ENCODE data around the gene TUT4. TPM values are rescaled to one million over a fixed set of nuclear protein-coding genes. Genes with fewer than 3 reads are reported as not detected.

The TUT4 gene
- total and polyA plus RNA-seq, 2 experiments from 2014 or later: 69.9 to 116 TPM

DNA sequence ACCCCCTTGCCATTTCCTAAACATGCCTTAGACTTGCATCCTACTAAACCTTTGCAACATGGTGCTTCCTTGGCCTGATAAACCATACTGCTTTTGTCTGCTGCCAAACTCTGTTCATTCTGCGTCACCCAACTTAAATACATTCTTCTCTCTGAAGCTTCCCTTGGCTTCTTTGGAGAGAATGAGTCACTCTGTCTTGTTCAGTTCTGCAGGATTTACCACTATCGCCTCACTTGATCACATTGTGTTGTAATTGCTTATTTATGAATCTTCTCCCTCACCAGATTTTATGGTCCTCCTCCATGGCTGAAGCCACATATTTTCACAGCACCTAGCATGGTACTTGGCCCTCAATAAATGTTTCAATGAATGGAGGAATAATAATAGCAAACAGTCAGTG lies 21.7 kb upstream of the TUT4 start (continued):
- TF ChIP-seq CTCF (conservative IDR thresholded peaks at IDR 0.05; ENCODE audit: low read depth in 2 of 2) (no peak), ZNF331 (CRISPR knock-in tag; IDR thresholded peaks at IDR 0.05; ENCODE audit: low read depth) (no peak)

- no peaks in the 10 kb centered on the region for H3K27me3 ChIP-seq (ENCODE audit: insufficient read depth)
- no peak overlapping the region for H3K27ac ChIP-seq (ENCODE audit: low read depth)
- Mint-ChIP-seq H3K36me3 (ENCODE audit: low read depth) (no peaks in the 10 kb centered on the region), H3K4me1 (peaks cover 14% of the 10 kb centered on the region), H3K9me3 (no peaks in the 10 kb centered on the region), H3K4me3 (no peak overlapping the region), H3K27ac (no peak overlapping the region), H3K27me3 (ENCODE audit: insufficient read depth, low read depth, poor library complexity) (no peaks in the 10 kb centered on the region)
- H4K20me1 ChIP-seq (replicated peaks; ENCODE audit: insufficient read depth): no peaks in the 10 kb centered on the region; the same call in 1 of the 2 replicates
- H2AFZ ChIP-seq: no peak overlapping the region
- H3K4me2 ChIP-seq: no peak overlapping the region
- H3K4me1 ChIP-seq (ENCODE audit: insufficient read depth): no peaks in the 10 kb centered on the region
- ATAC-seq: no peak
- no peaks in the 10 kb centered on the region for H3F3A ChIP-seq (replicated peaks; ENCODE audit: low read depth)
- H3K9me2 ChIP-seq (ENCODE audit: insufficient read depth): no peaks in the 10 kb centered on the region
- DNase-seq (ENCODE audit: low spot score): no peak
- H3K4me3 ChIP-seq: no peak overlapping the region
- no peaks in the 10 kb centered on the region for H3K36me3 ChIP-seq (ENCODE audit: insufficient read depth)
- no peaks in the 10 kb centered on the region for H3K79me2 ChIP-seq (replicated peaks; ENCODE audit: insufficient read depth)
- TF ChIP-seq STAT1 (IDR thresholded peaks at IDR 0.05; ENCODE audit: unreplicated experiment) (no peak), ZNF114 (CRISPR knock-in tag; IDR thresholded peaks at IDR 0.05) (no peak), EZH2phosphoT487 (IDR thresholded peaks at IDR 0.05; ENCODE audit: unreplicated experiment) (no peak), NANOG (IDR thresholded peaks at IDR 0.05; ENCODE audit: borderline replicate concordance) (no peak), REST (IDR thresholded peaks at IDR 0.05; ENCODE audit: unreplicated experiment) (no peak), CTCF (conservative IDR thresholded peaks at IDR 0.05; ENCODE audit: low read depth in 2 of 2) (no peak), ETS1 (IDR thresholded peaks at IDR 0.05) (no peak), EZH2 (IDR thresholded peaks at IDR 0.05; ENCODE audit: low read depth, unreplicated experiment) (no peak)
- TF ChIP-seq, protein P1, sequence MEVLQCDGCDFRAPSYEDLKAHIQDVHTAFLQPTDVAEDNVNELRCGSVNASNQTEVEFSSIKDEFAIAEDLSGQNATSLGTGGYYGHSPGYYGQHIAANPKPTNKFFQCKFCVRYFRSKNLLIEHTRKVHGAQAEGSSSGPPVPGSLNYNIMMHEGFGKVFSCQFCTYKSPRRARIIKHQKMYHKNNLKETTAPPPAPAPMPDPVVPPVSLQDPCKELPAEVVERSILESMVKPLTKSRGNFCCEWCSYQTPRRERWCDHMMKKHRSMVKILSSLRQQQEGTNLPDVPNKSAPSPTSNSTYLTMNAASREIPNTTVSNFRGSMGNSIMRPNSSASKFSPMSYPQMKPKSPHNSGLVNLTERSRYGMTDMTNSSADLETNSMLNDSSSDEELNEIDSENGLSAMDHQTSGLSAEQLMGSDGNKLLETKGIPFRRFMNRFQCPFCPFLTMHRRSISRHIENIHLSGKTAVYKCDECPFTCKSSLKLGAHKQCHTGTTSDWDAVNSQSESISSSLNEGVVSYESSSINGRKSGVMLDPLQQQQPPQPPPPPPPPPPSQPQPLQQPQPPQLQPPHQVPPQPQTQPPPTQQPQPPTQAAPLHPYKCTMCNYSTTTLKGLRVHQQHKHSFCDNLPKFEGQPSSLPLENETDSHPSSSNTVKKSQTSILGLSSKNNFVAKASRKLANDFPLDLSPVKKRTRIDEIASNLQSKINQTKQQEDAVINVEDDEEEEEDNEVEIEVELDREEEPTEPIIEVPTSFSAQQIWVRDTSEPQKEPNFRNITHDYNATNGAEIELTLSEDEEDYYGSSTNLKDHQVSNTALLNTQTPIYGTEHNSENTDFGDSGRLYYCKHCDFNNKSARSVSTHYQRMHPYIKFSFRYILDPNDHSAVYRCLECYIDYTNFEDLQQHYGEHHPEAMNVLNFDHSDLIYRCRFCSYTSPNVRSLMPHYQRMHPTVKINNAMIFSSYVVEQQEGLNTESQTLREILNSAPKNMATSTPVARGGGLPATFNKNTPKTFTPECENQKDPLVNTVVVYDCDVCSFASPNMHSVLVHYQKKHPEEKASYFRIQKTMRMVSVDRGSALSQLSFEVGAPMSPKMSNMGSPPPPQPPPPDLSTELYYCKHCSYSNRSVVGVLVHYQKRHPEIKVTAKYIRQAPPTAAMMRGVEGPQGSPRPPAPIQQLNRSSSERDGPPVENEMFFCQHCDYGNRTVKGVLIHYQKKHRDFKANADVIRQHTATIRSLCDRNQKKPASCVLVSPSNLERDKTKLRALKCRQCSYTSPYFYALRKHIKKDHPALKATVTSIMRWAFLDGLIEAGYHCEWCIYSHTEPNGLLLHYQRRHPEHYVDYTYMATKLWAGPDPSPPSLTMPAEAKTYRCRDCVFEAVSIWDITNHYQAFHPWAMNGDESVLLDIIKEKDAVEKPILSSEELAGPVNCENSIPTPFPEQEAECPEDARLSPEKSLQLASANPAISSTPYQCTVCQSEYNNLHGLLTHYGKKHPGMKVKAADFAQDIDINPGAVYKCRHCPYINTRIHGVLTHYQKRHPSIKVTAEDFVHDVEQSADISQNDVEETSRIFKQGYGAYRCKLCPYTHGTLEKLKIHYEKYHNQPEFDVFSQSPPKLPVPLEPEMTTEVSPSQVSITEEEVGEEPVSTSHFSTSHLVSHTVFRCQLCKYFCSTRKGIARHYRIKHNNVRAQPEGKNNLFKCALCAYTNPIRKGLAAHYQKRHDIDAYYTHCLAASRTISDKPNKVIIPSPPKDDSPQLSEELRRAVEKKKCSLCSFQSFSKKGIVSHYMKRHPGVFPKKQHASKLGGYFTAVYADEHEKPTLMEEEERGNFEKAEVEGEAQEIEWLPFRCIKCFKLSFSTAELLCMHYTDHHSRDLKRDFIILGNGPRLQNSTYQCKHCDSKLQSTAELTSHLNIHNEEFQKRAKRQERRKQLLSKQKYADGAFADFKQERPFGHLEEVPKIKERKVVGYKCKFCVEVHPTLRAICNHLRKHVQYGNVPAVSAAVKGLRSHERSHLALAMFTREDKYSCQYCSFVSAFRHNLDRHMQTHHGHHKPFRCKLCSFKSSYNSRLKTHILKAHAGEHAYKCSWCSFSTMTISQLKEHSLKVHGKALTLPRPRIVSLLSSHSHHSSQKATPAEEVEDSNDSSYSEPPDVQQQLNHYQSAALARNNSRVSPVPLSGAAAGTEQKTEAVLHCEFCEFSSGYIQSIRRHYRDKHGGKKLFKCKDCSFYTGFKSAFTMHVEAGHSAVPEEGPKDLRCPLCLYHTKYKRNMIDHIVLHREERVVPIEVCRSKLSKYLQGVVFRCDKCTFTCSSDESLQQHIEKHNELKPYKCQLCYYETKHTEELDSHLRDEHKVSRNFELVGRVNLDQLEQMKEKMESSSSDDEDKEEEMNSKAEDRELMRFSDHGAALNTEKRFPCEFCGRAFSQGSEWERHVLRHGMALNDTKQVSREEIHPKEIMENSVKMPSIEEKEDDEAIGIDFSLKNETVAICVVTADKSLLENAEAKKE (CRISPR knock-in tag; IDR thresholded peaks at IDR 0.05): no peak
These were observed 19.5 kb upstream of the TUT4 start for GRCh38 chr1:52572387-52572786.

Measured in GM23338 (cell line).